Neural crest cell (in vitro differentiated cells): Measurements from ENCODE around the gene CIC. TPM values are rescaled to one million over a fixed set of nuclear protein-coding genes. Genes with fewer than 3 reads are reported as not detected.
A peak's percentile ranks its signal among the peaks of the same experiment; 100 is the strongest.

Source experiments
- DNase-seq: peaks from one replicate; pipeline ENCODE4 v3.0.0; 2021; ENCODE audit warnings: low read depth, mixed read lengths, low spot score
- H3K27ac Mint-ChIP-seq: one replicate; pipeline ENCODE4 v1.8.0; 2021; ENCODE audit warnings: mild to moderate bottlenecking, mixed read lengths; ENCODE audit not compliant: unreplicated experiment
- H3K27me3 Mint-ChIP-seq: 2 replicates; pipeline ENCODE4 v1.8.0; 2021; ENCODE audit warnings: low read depth, mild to moderate bottlenecking, mixed read lengths
- H3K36me3 Mint-ChIP-seq: 2 replicates; pipeline ENCODE4 v1.8.0; 2021; ENCODE audit warnings: low read depth, mild to moderate bottlenecking, mixed read lengths
- H3K4me1 Mint-ChIP-seq: 2 replicates; pipeline ENCODE4 v1.8.0; 2021; ENCODE audit warnings: mixed read lengths
- H3K4me3 Mint-ChIP-seq: one replicate; pipeline ENCODE4 v1.8.0; 2021; ENCODE audit warnings: mild to moderate bottlenecking, mixed read lengths
- H3K9me3 Mint-ChIP-seq: 2 replicates; pipeline ENCODE4 v1.8.0; 2021; ENCODE audit warnings: mixed read lengths
- total RNA-seq: library from RNA; stranded (reverse); gene quantifications from 2 replicates; pipeline ENCODE4 v1.2.1, GENCODE V29; 2021
- TF ChIP-seq, protein P1 (sequence below): fragments of 200-600 bp; sonication (generic); conservative IDR thresholded peaks from 2 replicates; pipeline ENCODE4 v1.5.0; 2021; ENCODE audit warnings: antibody characterized with exemption, mild to moderate bottlenecking

The CIC gene
- total RNA-seq, 1 donor from 2014 or later, result 93.4 TPM

DNA sequence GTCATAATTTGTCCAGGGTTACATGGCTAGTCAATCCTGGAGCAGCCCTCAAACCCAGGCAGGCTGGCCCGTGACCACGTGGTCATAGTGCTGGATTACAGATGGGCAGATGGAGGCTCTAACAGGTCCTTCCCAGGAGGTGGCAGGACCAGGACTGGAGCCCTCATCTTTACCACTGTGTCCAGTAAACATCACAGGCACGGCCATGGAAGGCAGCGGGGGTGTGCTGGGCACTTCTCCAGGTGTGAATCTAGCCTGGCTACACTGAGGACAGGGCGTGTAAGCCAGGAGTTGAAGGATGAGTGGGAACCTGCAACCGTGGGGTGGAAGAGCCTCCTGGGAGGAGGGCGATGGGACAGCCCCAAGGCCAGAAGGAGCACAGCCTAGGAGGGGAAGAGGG lies 6.1 kb downstream of the CIC start:
- H3K27me3 Mint-ChIP-seq, result no peaks in the 10 kb centered on the region
- no peaks in the 10 kb centered on the region for H3K36me3 Mint-ChIP-seq
- H3K27ac Mint-ChIP-seq, result peak overlapping the region; percentile 65
- H3K4me1 Mint-ChIP-seq, result peaks cover 26% of the 10 kb centered on the region
- no peak for DNase-seq
- H3K9me3 Mint-ChIP-seq, result no peaks in the 10 kb centered on the region
- TF ChIP-seq, protein P1, sequence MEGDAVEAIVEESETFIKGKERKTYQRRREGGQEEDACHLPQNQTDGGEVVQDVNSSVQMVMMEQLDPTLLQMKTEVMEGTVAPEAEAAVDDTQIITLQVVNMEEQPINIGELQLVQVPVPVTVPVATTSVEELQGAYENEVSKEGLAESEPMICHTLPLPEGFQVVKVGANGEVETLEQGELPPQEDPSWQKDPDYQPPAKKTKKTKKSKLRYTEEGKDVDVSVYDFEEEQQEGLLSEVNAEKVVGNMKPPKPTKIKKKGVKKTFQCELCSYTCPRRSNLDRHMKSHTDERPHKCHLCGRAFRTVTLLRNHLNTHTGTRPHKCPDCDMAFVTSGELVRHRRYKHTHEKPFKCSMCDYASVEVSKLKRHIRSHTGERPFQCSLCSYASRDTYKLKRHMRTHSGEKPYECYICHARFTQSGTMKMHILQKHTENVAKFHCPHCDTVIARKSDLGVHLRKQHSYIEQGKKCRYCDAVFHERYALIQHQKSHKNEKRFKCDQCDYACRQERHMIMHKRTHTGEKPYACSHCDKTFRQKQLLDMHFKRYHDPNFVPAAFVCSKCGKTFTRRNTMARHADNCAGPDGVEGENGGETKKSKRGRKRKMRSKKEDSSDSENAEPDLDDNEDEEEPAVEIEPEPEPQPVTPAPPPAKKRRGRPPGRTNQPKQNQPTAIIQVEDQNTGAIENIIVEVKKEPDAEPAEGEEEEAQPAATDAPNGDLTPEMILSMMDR, result no peak
- peak overlapping the region; percentile 39 for H3K4me3 Mint-ChIP-seq

DNA sequence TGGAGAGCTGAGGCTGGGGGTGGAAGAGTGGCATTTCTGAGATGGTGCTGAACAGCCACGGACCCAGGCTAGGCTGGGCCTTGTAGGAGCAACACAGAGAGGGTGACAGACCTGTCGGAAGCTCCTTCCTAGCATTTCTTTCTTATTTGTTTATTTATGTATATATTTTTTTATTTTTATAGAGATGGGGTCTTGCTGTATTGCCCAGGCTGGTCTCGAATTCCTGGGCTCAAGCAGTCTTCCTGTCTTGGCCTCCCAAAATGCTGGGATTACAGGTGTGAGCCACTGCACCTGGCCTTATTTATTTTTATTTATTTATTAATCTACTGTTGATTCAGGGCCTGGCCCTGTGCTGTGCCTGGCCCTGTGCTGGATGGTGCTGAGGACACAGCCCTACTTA lies 6.5 kb downstream of the CIC start:
- no peaks in the 10 kb centered on the region for H3K36me3 Mint-ChIP-seq

DNA sequence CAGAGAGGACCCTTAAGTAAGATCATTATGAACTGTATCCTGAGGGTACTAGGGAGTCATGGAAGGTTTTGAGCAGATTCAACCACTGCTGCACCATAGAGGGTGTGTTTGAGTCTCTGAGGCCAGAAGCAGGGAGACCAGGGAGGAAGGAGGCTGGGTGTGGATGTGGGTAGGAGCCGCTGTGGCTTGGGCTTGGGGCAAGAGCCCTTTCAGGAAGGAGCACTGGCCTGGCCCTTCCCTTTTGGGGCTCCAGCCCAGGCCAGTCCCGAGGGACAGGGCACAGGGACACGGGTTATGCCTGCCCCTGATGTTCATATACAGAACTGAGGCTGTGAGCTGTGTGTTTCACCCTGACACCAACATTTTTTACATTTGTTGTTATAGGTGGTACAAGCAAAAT lies 7.2 kb downstream of the CIC start:
- TF ChIP-seq, protein P1, result no peak
- Mint-ChIP-seq H3K4me1 (peaks cover 21% of the 10 kb centered on the region), H3K27me3 (no peaks in the 10 kb centered on the region), H3K4me3 (peak overlapping the region; percentile 49), H3K9me3 (no peaks in the 10 kb centered on the region), H3K27ac (no peak overlapping the region), H3K36me3 (no peaks in the 10 kb centered on the region)
- no peak for DNase-seq

More for the DNA sequence above, 6.5 kb downstream of the CIC start:
- no peaks in the 10 kb centered on the region for H3K27me3 Mint-ChIP-seq
- no peak for DNase-seq
- peak overlapping the region; percentile 65 for H3K27ac Mint-ChIP-seq
- TF ChIP-seq, protein P1, result no peak
- H3K4me3 Mint-ChIP-seq, result peak overlapping the region; percentile 49
- H3K4me1 Mint-ChIP-seq, result peaks cover 22% of the 10 kb centered on the region
- H3K9me3 Mint-ChIP-seq, result no peaks in the 10 kb centered on the region

DNA sequence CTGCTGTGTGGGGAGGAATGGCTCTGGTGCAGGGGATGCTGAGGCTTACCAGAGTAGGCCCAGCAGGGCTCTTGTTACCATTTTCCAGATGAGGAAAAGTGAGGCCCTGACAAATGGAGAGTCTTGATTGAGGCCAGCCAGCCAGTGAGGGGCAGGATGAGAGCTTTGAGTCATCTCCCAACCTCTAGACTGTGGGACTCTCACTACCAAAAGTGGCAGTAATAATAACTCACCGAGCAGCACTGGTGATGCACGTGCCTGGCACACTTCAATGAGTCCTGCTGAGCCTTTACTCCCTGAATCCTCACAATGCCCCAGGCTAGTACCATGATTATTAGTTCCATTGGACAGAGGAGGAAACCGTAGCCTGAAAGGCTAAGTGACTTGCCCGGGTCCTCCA lies 7.8 kb downstream of the CIC start:
- TF ChIP-seq, protein P1, result no peak
- Mint-ChIP-seq H3K4me1 (peaks cover 21% of the 10 kb centered on the region), H3K36me3 (no peaks in the 10 kb centered on the region), H3K9me3 (no peaks in the 10 kb centered on the region), H3K27ac (no peak overlapping the region), H3K27me3 (no peaks in the 10 kb centered on the region), H3K4me3 (no peak overlapping the region)
- DNase-seq, result no peak

DNA sequence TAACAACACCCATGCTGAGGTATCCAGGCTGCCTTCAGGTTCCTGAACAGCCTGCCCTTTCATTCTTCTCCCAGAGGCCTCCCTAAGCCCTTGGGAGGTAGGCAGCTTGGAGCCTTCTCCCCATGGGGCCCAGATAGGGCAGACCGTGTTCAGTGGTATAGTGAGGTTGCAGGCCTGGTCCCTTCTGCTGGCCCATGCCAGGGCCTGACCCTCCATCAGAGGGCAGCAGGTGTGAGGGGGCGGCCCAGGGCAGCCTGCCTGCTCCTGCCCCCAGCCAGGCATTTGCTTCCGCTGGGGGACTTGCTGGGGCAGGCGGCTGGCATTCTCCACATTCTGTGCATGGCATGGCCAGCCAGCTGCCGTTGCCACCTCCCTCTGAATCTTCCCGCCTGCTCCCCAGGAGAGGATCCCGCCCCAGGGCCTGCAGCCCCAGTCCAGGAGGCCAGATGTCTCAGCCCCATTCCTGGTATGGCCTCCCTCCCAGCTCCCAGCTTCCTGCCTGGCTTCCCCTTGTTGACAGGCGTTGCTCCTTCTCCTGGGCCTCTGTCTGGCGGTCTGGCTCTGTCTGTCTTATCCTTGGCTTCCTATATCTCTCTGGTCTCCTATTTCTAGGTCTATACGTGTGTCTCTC lies 8.9 kb downstream of the CIC start:
- peak overlapping the region; percentile 96 for H3K4me3 Mint-ChIP-seq
- no peak for DNase-seq
- H3K27ac Mint-ChIP-seq, result no peak overlapping the region
- peaks cover 21% of the 10 kb centered on the region for H3K4me1 Mint-ChIP-seq
- H3K27me3 Mint-ChIP-seq, result no peaks in the 10 kb centered on the region
- TF ChIP-seq, protein P1, result no peak
- no peaks in the 10 kb centered on the region for H3K36me3 Mint-ChIP-seq
- no peaks in the 10 kb centered on the region for H3K9me3 Mint-ChIP-seq
